OCI-LY7 (cell line): Measurements from ENCODE around the gene ERI3. TPM values are rescaled to one million over a fixed set of nuclear protein-coding genes. Genes with fewer than 3 reads are reported as not detected.

Experiments used
- BruUV-seq: library from RNA; stranded (reverse); fragments of 400-500 nt; replicated peaks from 2 replicates; lab custom pipeline; 2021; lab: Mats Ljungman, UMichigan
- CTCF ChIA-PET: fragments of 300-600 bp; sonication (Branson Sonifier 250); formaldehyde crosslinking; loops from one replicate; lab custom pipeline; 2022; ENCODE audit warnings: antibody characterized with exemption; ENCODE audit not compliant: unreplicated experiment; lab: Charles Lee
- POLR2A ChIA-PET: fragments of 300-600 bp; sonication (Branson Sonifier 250); formaldehyde crosslinking; loops from one replicate; lab custom pipeline; 2022; ENCODE audit warnings: antibody characterized with exemption; lab: Charles Lee
- DNase-seq: peaks from one replicate; pipeline ENCODE4 v3.0.0-alpha.2; 2015; ENCODE audit warnings: low spot score
- H2AFZ ChIP-seq: fragments of 200-600 bp; sonication (generic), shearing (Covaris generic); 2 replicates; pipeline ENCODE4 v1.6.1; 2014; ENCODE audit warnings: mild to moderate bottlenecking, antibody characterized with exemption, low read length, moderate library complexity
- H3K27ac ChIP-seq: fragments of 200-600 bp; sonication (generic); 2 replicates; pipeline ENCODE4 v1.5.1; 2014; ENCODE audit warnings: mixed run types, low read depth, mild to moderate bottlenecking, moderate library complexity, low read length, inconsistent platforms; ENCODE audit not compliant: poor library complexity, severe bottlenecking
- H3K36me3 ChIP-seq: fragments of 200-600 bp; sonication (generic); 2 replicates; pipeline ENCODE4 v1.6.1; 2014; ENCODE audit warnings: mild to moderate bottlenecking, antibody characterized with exemption, low read length, moderate library complexity, mixed read lengths; ENCODE audit not compliant: insufficient read depth
- H3K4me1 ChIP-seq: fragments of 200-600 bp; sonication (generic); 2 replicates; pipeline ENCODE4 v1.5.1; 2014; ENCODE audit warnings: mild to moderate bottlenecking, low read length; ENCODE audit not compliant: insufficient read depth, poor library complexity, severe bottlenecking
- H3K4me2 ChIP-seq: fragments of 200-600 bp; sonication (generic); 2 replicates; pipeline ENCODE4 v1.6.1; 2014; ENCODE audit warnings: mild to moderate bottlenecking, low read length
- H3K4me3 ChIP-seq: fragments of 200-600 bp; sonication (generic); 2 replicates; pipeline ENCODE4 v1.5.1; 2014; ENCODE audit warnings: mild to moderate bottlenecking, low read depth, low read length; ENCODE audit not compliant: poor library complexity, severe bottlenecking
- H3K79me2 ChIP-seq: fragments of 200-600 bp; sonication (generic); 2 replicates; pipeline ENCODE4 v1.6.1; 2016; ENCODE audit warnings: low read depth, mild to moderate bottlenecking, low read length, moderate library complexity, mixed read lengths; ENCODE audit not compliant: insufficient read depth
- H3K9me2 ChIP-seq: fragments of 200-600 bp; sonication (generic); 2 replicates; pipeline ENCODE4 v1.6.1; 2016; ENCODE audit warnings: mild to moderate bottlenecking, low read length, mixed read lengths; ENCODE audit not compliant: insufficient read depth
- H3K9me3 ChIP-seq: fragments of 200-600 bp; sonication (generic); 2 replicates; pipeline ENCODE4 v1.6.1; 2014; ENCODE audit warnings: mild to moderate bottlenecking, mixed run types, low read length, mixed read lengths
- H4K20me1 ChIP-seq: fragments of 200-600 bp; sonication (generic); 2 replicates; pipeline ENCODE4 v1.6.1; 2014; ENCODE audit warnings: mild to moderate bottlenecking, antibody characterized with exemption, low read length, moderate library complexity, mixed read lengths; ENCODE audit not compliant: insufficient read depth
- EZH2phosphoT487 ChIP-seq: fragments of 200-600 bp; sonication (generic); IDR thresholded peaks from 2 replicates; pipeline ENCODE4 v1.6.1; 2018; ENCODE audit warnings: low read depth, borderline replicate concordance, mild to moderate bottlenecking, mixed run types, antibody characterized with exemption, low read length, moderate library complexity, mixed read lengths
- intact Hi-C: fragments of 100-400 bp; cut with micrococcal nuclease; formaldehyde crosslinking; loops from one replicate; pipeline ENCODE4 v1.10.0; 2022; ENCODE audit not compliant: unreplicated experiment
- total RNA-seq, 2 experiments: library from RNA; depleted of rRNA in 1 of 2; stranded (reverse); fragments of >200 nt in 1 of 2; shearing (Covaris generic) in 1 of 2; gene quantifications; 2 replicates each; pipeline ENCODE4 v1.2.3, GENCODE V29; 2014 to 2022
- TF ChIP-seq, protein P1 (sequence below): fragments of 200-600 bp; sonication (generic); conservative IDR thresholded peaks from 2 replicates; pipeline ENCODE4 v1.5.1; 2014; ENCODE audit warnings: mild to moderate bottlenecking, antibody characterized with exemption, low read length, moderate library complexity, mixed read lengths

ERI3 gene
- total RNA-seq, 2 experiments from 2014 or later = 46.5 to 47.4 TPM

DNA sequence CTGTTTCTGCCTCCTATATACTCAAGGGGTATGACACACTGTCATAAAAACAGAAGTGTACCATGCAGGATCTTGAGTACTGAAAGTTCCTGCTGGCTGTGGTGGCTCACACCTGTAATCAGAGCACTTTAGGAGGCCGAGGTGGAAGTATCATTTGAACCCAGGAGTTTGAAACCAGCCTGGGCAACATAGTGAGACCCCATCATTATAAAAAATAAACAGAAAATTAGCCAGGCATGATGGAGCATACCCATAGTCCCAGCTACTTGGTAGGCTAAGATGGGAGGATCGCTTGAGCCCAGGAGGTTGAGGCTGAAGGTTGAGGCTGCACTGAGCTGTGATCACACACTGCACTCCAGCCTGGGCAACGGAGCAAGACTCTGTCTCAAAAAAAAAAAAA is 20.1 kb downstream of the ERI3 start:
- H4K20me1 ChIP-seq = no peaks in the 10 kb centered on the region
- H3K27ac ChIP-seq = no peak overlapping the region
- no peak overlapping the region for H3K4me2 ChIP-seq
- ChIA-PET POLR2A (interaction anchor here (0.7 kb wide), 1 partner anchor 360 kb away, joined by 3 read pairs; no protein-coding TSS in a partner anchor), CTCF (no interaction called here)
- no peak overlapping the region for H3K4me3 ChIP-seq
- no TSS peak for BruUV-seq
- H3K9me3 ChIP-seq = no peaks in the 10 kb centered on the region
- intact Hi-C loops = no loop called here
- no peak for DNase-seq
- peaks cover 56% of the 10 kb centered on the region for H3K36me3 ChIP-seq
- no peak overlapping the region for H2AFZ ChIP-seq
- H3K79me2 ChIP-seq = no peaks in the 10 kb centered on the region
- no peaks in the 10 kb centered on the region for H3K9me2 ChIP-seq
- TF ChIP-seq, protein P1, sequence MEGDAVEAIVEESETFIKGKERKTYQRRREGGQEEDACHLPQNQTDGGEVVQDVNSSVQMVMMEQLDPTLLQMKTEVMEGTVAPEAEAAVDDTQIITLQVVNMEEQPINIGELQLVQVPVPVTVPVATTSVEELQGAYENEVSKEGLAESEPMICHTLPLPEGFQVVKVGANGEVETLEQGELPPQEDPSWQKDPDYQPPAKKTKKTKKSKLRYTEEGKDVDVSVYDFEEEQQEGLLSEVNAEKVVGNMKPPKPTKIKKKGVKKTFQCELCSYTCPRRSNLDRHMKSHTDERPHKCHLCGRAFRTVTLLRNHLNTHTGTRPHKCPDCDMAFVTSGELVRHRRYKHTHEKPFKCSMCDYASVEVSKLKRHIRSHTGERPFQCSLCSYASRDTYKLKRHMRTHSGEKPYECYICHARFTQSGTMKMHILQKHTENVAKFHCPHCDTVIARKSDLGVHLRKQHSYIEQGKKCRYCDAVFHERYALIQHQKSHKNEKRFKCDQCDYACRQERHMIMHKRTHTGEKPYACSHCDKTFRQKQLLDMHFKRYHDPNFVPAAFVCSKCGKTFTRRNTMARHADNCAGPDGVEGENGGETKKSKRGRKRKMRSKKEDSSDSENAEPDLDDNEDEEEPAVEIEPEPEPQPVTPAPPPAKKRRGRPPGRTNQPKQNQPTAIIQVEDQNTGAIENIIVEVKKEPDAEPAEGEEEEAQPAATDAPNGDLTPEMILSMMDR = no peak
- TF ChIP-seq EZH2phosphoT487 = no peak
- H3K4me1 ChIP-seq = no peaks in the 10 kb centered on the region

DNA sequence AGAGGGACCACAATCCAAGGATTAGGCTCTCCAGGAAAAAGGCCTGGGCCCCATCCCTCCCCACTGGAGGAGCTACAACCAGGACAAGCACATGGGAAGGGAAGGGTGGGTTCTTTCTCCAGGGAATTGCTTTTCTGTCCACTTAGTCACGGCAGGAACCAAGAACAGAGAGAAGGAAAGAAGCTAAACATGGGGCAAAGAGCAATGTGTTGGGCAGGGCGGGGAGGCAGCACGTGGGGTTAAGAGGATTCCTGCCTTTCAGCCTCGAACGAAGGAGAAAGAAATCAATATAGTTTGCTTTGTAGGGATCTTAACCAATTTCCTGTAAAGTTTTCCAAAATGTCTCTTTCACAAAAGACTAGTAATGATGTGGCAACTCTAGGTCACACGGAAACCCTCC is 21.7 kb downstream of the ERI3 start:
- CTCF ChIA-PET = no interaction called here

DNA sequence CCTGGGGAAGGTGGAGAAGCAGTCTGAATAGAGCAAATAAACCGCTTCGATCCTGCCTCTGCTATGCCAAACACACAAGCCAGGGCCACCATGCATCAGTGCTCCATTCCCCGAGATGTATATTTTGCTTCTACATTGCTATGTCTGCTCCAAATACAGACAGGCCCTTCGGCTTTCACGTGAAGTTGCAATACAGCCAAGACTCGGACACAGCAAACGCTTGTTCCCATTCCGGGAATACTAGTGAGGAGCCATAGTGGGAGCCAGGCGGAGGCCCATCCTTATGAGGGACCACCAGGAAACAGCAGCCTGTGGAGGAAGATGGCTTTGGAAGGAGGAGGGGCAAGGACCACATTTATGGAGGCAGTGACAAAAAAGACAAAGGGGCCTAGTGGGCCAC is 22.6 kb downstream of the ERI3 start:
- POLR2A ChIA-PET = interaction anchor here (0.6 kb wide), 1 partner anchor 15 kb away, joined by 3 read pairs; no protein-coding TSS in a partner anchor
- intact Hi-C loops = no loop called here
- TF ChIP-seq EZH2phosphoT487 = no peak
- TF ChIP-seq, protein P1 = no peak
- DNase-seq = no peak
- CTCF ChIA-PET = no interaction called here
- H3K79me2 ChIP-seq = no peaks in the 10 kb centered on the region
- H3K4me2 ChIP-seq = no peak overlapping the region
- H3K9me3 ChIP-seq = no peaks in the 10 kb centered on the region
- H3K27ac ChIP-seq = no peak overlapping the region
- H2AFZ ChIP-seq = no peak overlapping the region
- H3K4me1 ChIP-seq = no peaks in the 10 kb centered on the region
- peaks cover 40% of the 10 kb centered on the region for H3K36me3 ChIP-seq
- no peaks in the 10 kb centered on the region for H3K9me2 ChIP-seq
- H4K20me1 ChIP-seq = no peaks in the 10 kb centered on the region
- BruUV-seq = no TSS peak
- H3K4me3 ChIP-seq = no peak overlapping the region

More for the DNA sequence above, 21.7 kb downstream of the ERI3 start:
- Histone ChIP-seq H3K9me3 (no peaks in the 10 kb centered on the region), H3K4me2 (no peak overlapping the region), H3K4me3 (no peak overlapping the region), H3K4me1 (no peaks in the 10 kb centered on the region), H3K27ac (no peak overlapping the region), H3K9me2 (no peaks in the 10 kb centered on the region), H2AFZ (no peak overlapping the region), H3K79me2 (no peaks in the 10 kb centered on the region), H4K20me1 (no peaks in the 10 kb centered on the region), H3K36me3 (peaks cover 48% of the 10 kb centered on the region)
- DNase-seq = no peak
- BruUV-seq = no TSS peak
- POLR2A ChIA-PET = no interaction called here
- TF ChIP-seq EZH2phosphoT487 = no peak
- TF ChIP-seq, protein P1 = no peak
- intact Hi-C loops = no loop called here
